GM12864 (cell line): ENCODE measurements around the gene PHRF1.

ENCODE experiments used
- DNase-seq: peaks from one replicate; pipeline ENCODE4 v3.0.0-alpha.2; 2011; ENCODE audit warnings: low read depth
- H3K4me3 ChIP-seq: 2 replicates; pipeline ENCODE4 v1.5.1; 2011; ENCODE audit warnings: mild to moderate bottlenecking, low read depth, low read length, control low read depth
- CTCF ChIP-seq: IDR thresholded peaks from 2 replicates; pipeline ENCODE4 v1.5.1; 2011; ENCODE audit warnings: low read depth, mild to moderate bottlenecking, moderate library complexity, low read length, control low read depth, inconsistent platforms; ENCODE audit errors: missing control alignments

The PHRF1 gene

GRCh38 chr11:565921-566509 is 10.3 kb upstream of the PHRF1 start:
- H3K4me3 ChIP-seq: no peak overlapping the region
- peak; percentile 13 for TF ChIP-seq CTCF
- DNase-seq: no peak

- no peak for TF ChIP-seq CTCF
- H3K4me3 ChIP-seq: peak overlapping the region; percentile 90
- no peak for DNase-seq
Measured at GRCh38 chr11:567011-567628, 9.2 kb upstream of the PHRF1 start.

GRCh38 chr11:567629-568292 is 8.5 kb upstream of the PHRF1 start:
- DNase-seq: no peak
- TF ChIP-seq CTCF: no peak
- H3K4me3 ChIP-seq: peak overlapping the region; percentile 90

- DNase-seq: peak; percentile 70
- H3K4me3 ChIP-seq: peak overlapping the region; percentile 90
- TF ChIP-seq CTCF: no peak
Measured at GRCh38 chr11:568306-569157, 7.7 kb upstream of the PHRF1 start.

- H3K4me3 ChIP-seq: peak overlapping the region; percentile 89
- no peak for DNase-seq
- TF ChIP-seq CTCF: no peak
Measured at GRCh38 chr11:569158-569885, 6.9 kb upstream of the PHRF1 start.

- no peak for TF ChIP-seq CTCF
- DNase-seq: no peak
- no peak overlapping the region for H3K4me3 ChIP-seq
Measured at GRCh38 chr11:571802-572185, 4.5 kb upstream of the PHRF1 start.
